ENCODE measurements around the gene MRAP2.
A peak's percentile ranks its signal among the peaks of the same experiment; 100 is the strongest.
"Not testable (repeated sequence)": the region's sequence is repeated elsewhere in the genome, so short reads cannot be mapped to it uniquely, and the experiment has no call there.

The MRAP2 gene

GRCh38 chr6:84032000-84032399 lies 1.6 kb upstream of the MRAP2 start:
- not testable (repeated sequence) for DNase-seq (ENCODE audit: low spot score)

- no peak for DNase-seq (ENCODE audit: low spot score)
Observed at GRCh38 chr6:84035484-84035883, 1.9 kb downstream of the MRAP2 start.

DNA sequence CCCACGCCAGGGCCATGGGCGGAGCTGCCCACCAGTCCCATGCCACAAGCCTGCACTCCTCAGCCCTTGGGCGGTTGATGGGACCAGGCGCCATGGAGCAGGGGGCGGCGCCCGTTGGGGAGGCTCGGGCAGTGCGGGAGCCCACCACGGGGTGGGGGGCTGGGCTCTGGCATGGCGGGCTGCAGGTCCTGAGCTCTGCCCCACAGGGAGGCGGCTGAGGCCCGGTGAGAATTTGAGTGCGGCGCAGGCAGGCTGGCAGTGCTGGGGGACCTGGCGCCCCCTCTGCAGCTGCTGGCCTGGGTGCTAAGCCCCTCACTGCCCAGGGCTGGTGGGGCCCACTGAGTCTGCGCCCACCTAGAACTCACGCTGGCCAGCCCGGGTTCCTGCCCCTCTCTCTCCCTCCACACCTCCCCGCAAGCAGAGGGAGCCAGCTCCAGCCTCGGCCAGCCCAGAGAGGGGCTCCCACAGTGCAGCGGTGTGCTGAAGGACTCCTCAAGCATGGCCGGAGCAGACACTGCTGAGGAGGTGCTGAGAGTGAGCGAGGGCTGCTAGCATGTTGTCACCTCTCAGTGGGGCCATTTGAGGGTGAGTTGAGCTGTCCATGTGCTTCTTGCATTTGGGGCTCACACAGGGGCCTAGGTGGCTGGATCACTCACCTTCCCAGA lies 4.0 kb downstream of the MRAP2 start:
- no peak for DNase-seq (ENCODE audit: low spot score)

DNA sequence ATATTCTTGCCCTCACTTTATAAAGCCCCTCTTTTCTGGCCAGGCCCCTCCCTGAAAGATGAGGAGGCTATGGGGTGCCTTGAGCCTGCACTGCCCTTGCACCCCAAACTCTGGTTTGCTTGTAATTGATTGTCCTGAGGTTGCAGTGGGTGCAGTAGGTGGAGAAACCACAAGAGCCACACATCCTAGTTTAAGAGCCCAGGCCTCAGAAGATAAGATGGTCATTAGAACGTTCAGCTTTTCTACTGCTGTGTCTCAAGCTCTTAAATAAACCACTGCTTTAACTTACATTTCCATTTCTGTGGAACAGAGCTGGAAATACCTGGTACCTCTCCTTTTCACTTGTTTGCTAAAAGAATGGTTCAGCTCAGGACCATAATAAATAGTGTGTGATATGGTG lies 9.0 kb downstream of the MRAP2 start:
- no peak for DNase-seq (ENCODE audit: low spot score)

GRCh38 chr6:84043555-84043954 lies 10.0 kb downstream of the MRAP2 start:
- no peak for DNase-seq (ENCODE audit: low spot score)

- no peak for DNase-seq (ENCODE audit: low spot score)
Observed at GRCh38 chr6:84046755-84047154, 13.2 kb downstream of the MRAP2 start.

DNA sequence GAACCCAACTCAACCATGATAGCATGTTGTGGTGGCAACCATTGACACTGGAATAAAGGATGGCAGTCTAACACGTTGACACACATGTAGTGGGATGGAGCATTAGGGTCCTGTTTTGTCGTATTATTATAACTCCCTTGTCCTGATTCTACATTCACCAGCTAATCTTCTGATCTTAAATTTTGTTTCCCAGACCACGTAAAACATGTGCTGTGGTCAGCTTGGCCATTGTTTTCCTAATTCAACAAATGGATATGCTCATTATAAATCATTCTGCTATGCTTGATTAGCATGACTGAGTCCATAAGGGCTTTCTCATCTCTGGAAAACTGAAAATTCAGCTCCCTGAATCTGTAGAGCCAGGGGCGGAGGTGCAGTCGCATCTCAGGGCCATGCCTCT lies 15.0 kb downstream of the MRAP2 start:
- no peak for DNase-seq (ENCODE audit: low spot score)

- DNase-seq (ENCODE audit: low spot score) = no peak
Observed at GRCh38 chr6:84050408-84050807, 16.8 kb downstream of the MRAP2 start.

DNA sequence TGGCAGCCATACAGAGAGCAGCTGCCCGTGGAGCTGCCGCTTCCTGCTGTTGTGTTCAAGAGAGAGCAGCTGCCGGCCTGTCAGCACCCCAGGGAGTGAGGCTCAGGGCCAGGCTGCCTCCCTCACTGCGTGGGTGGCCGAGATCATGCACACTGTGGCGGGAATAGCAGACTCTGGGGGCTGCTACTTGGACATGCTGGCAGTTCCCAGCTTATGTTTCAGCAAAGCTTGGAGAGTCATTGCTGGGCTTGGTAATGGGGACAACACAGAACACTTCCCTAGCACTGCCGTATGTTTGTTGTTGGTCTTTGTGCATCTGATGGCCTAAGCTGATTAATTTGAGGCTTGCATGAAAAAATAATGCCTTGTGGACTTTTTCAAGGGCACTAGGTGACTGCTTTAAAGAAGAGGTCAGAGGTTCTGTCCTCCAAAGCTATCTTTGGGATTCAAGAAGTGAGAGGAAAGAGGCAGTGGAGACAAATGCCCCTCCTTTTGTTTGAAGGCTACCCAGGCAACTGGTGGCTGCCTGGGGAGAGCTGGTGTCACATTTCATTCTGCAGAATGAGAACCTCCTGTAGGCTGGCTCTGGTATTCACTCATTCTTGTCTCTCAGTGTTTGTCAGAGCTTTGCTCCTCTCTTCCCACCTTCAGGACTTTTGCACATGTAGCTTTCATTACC lies 18.8 kb downstream of the MRAP2 start:
- no peak for DNase-seq (ENCODE audit: low spot score)

- DNase-seq (ENCODE audit: low spot score) = no peak
Observed at GRCh38 chr6:84052883-84053241, 19.3 kb downstream of the MRAP2 start.

GRCh38 chr6:84055647-84056046 lies 22.1 kb downstream of the MRAP2 start:
- no peak for DNase-seq (ENCODE audit: low spot score)

DNA sequence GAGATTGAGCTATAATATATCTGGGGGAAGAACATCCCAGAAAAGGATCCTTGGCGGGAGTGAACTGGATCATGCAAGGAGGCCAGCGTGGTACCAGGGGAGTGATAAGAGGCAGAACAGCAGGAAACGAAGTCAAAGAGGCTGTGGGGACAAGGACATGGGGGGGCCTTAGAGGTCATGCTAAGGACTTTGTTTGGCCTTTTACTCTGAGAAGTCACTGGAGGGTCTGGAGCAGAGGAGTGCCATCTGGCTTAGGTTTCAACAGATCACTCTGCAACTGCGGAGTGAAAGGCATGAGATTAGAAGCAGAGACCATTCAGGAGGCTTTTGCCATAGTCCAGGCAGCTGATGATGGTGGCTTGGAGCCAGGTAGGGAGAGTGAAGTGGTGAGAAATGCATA lies 24.3 kb downstream of the MRAP2 start:
- DNase-seq (ENCODE audit: low spot score) = no peak

- DNase-seq (ENCODE audit: low spot score) = peak; percentile 5
Observed at GRCh38 chr6:84059082-84059481, 25.5 kb downstream of the MRAP2 start.

GRCh38 chr6:84061174-84061573 lies 27.6 kb downstream of the MRAP2 start:
- no peak for DNase-seq (ENCODE audit: low spot score)

GRCh38 chr6:84061613-84062398 lies 28.2 kb downstream of the MRAP2 start:
- DNase-seq (ENCODE audit: low spot score) = no peak

GRCh38 chr6:84062519-84063154 lies 29.1 kb downstream of the MRAP2 start:
- no peak for DNase-seq (ENCODE audit: low spot score)

DNA sequence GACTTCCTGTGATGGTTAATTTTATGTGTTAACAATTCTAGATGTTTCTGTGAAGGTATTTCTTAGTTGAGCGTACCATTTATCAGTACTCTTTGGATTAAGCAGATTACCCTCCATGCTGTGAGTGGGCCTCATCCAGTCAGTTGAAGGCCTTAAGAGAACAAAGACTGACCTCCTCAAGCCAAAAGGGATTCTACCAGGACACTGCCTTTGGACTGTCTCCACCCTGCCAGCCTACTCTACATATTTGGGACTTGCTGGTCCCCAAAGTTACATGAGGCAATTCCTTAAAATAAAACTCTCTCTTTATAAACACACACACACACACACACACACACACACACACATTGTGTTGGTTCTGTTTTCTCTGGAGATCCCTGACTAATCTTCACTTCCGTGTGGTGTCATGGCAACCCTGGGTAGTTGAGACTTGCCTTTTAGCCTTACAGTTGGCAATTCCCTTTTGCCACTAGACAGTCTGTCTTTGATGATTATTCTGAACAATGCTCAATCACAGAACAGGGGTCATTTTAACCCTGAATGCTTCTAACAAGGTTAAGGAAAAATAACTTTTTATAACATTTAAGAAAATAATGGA lies 32.2 kb downstream of the MRAP2 start:
- no peak for DNase-seq (ENCODE audit: low spot score)

- no peak for DNase-seq (ENCODE audit: low spot score)
Observed at GRCh38 chr6:84066536-84066935, 33.0 kb downstream of the MRAP2 start.

DNA sequence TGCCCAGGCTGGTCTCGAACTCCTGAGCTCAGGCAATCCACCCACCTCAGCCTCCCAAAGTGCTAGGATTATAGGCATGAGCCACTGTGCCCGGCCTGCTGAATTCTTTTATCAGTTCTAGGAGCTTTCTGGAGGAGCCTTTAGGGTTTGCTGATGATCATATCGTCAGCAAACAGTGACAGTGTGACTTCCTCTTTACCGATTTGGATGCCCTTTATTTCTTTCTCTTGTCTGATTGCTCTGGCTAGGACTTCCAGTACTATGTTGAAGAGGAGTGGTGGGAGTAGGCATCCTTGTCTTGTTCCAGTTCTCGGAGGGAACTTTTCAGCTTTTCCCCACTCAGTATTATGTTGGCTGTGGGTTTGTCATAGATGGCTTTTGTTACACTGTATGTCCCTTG lies 35.3 kb downstream of the MRAP2 start:
- not testable (repeated sequence) for DNase-seq (ENCODE audit: low spot score)

GRCh38 chr6:84072442-84072997 lies 38.9 kb downstream of the MRAP2 start:
- DNase-seq (ENCODE audit: low spot score) = no peak

GRCh38 chr6:84074988-84075781 lies 41.6 kb downstream of the MRAP2 start:
- DNase-seq (ENCODE audit: low spot score) = no peak

All from hematopoietic multipotent progenitor cell treated with erythropoietin and hydrocortisone succinate and interleukin-3 and kit ligand, for 15 days (in vitro differentiated cells).